GM23338 (cell line): ENCODE data around the gene PPP2R3B. TPM values are rescaled to one million over a fixed set of nuclear protein-coding genes. Genes with fewer than 3 reads are reported as not detected.
A peak's percentile ranks its signal among the peaks of the same experiment; 100 is the strongest.

Experiments
- ATAC-seq: fragments of 200-7000 bp; cut with Tn5 transposase; 3 replicates; pipeline ENCODE4 v1.9.1; 2020
- DNase-seq: peaks from one replicate; pipeline ENCODE4 v3.0.0-alpha.2; 2015; ENCODE audit warnings: low spot score
- H2AFZ ChIP-seq: fragments of 200-600 bp; sonication (generic); 2 replicates; pipeline ENCODE4 v1.8.0; 2016; ENCODE audit warnings: antibody characterized with exemption, mild to moderate bottlenecking, moderate library complexity
- H3F3A ChIP-seq: fragments of 200-600 bp; sonication (generic); replicated peaks from 2 replicates; pipeline ENCODE4 v1.8.0; 2017; ENCODE audit warnings: antibody characterized with exemption, mixed run types, low read depth
- H3K27ac ChIP-seq: fragments of 200-600 bp; sonication (generic); 2 replicates; pipeline ENCODE4 v1.6.1; 2016; ENCODE audit warnings: low read depth
- H3K27me3 ChIP-seq: fragments of 200-600 bp; sonication (generic); 2 replicates; pipeline ENCODE4 v1.8.0; 2016; ENCODE audit warnings: mild to moderate bottlenecking, mixed run types, moderate library complexity; ENCODE audit not compliant: insufficient read depth
- H3K36me3 ChIP-seq: fragments of 200-600 bp; sonication (generic); 2 replicates; pipeline ENCODE4 v1.8.0; 2016; ENCODE audit warnings: mild to moderate bottlenecking; ENCODE audit not compliant: insufficient read depth
- H3K4me1 ChIP-seq: fragments of 200-600 bp; sonication (generic); 2 replicates; pipeline ENCODE4 v1.8.0; 2016; ENCODE audit warnings: mild to moderate bottlenecking, moderate library complexity; ENCODE audit not compliant: insufficient read depth
- H3K4me2 ChIP-seq: fragments of 200-600 bp; sonication (generic); 2 replicates; pipeline ENCODE4 v1.7.1; 2017; ENCODE audit warnings: mixed run types
- H3K4me3 ChIP-seq: fragments of 200-600 bp; sonication (generic); 2 replicates; pipeline ENCODE4 v1.6.1; 2016; ENCODE audit warnings: mixed run types
- H3K79me2 ChIP-seq: fragments of 200-600 bp; sonication (generic); replicated peaks from 2 replicates; pipeline ENCODE4 v1.8.0; 2017; ENCODE audit warnings: mild to moderate bottlenecking; ENCODE audit not compliant: insufficient read depth
- H3K9me2 ChIP-seq: fragments of 200-600 bp; sonication (generic); 2 replicates; pipeline ENCODE4 v1.8.0; 2017; ENCODE audit not compliant: insufficient read depth
- H4K20me1 ChIP-seq: fragments of 200-600 bp; sonication (generic); replicated peaks from 2 replicates; pipeline ENCODE4 v1.8.0; 2017; ENCODE audit warnings: mild to moderate bottlenecking; ENCODE audit not compliant: insufficient read depth
- H3K27ac Mint-ChIP-seq: 2 replicates; pipeline ENCODE4 v1.8.0; 2020; ENCODE audit warnings: inconsistent platforms, mild to moderate bottlenecking, moderate library complexity, mixed read lengths
- H3K27me3 Mint-ChIP-seq: 3 replicates; pipeline ENCODE4 v1.8.0; 2022; ENCODE audit warnings: low read depth, mild to moderate bottlenecking, moderate library complexity, mixed read lengths, inconsistent platforms; ENCODE audit not compliant: insufficient read depth, poor library complexity
- H3K36me3 Mint-ChIP-seq: 3 replicates; pipeline ENCODE4 v1.8.0; 2021; ENCODE audit warnings: low read depth, mild to moderate bottlenecking, inconsistent platforms, moderate library complexity, mixed read lengths
- H3K4me1 Mint-ChIP-seq: 3 replicates; pipeline ENCODE4 v1.8.0; 2020; ENCODE audit warnings: mild to moderate bottlenecking, inconsistent platforms, mixed read lengths
- H3K4me3 Mint-ChIP-seq: 3 replicates; pipeline ENCODE4 v1.8.0; 2021; ENCODE audit warnings: moderate library complexity, mild to moderate bottlenecking, inconsistent platforms, mixed read lengths
- H3K9me3 Mint-ChIP-seq: 3 replicates; pipeline ENCODE4 v1.8.0; 2020; ENCODE audit warnings: moderate library complexity, mild to moderate bottlenecking, inconsistent platforms, mixed read lengths
- CREB1 ChIP-seq: fragments of 250-450 bp; sonication (Bioruptor Pico); IDR thresholded peaks from 2 replicates; pipeline ENCODE4 v1.5.0; 2020; ENCODE audit warnings: low read depth, mild to moderate bottlenecking, moderate library complexity
- CTCF ChIP-seq, 2 experiments: fragments of 200-600 bp in 1 of 2; sonication (generic) in 1 of 2; conservative IDR thresholded peaks; 2 replicates each; pipeline versions ENCODE4 v1.5.1 to v1.6.1; 2016 to 2017; ENCODE audit warnings: antibody characterized with exemption in 2 of 2, low read depth in 2 of 2, mild to moderate bottlenecking in 2 of 2, moderate library complexity in 1 of 2
- ETS1 ChIP-seq: IDR thresholded peaks from 2 replicates; pipeline ENCODE4 v1.6.1; 2016; ENCODE audit warnings: antibody characterized with exemption
- EZH2 ChIP-seq: fragments of 200-600 bp; sonication (generic); IDR thresholded peaks from one replicate; pipeline ENCODE4 v1.8.0; 2017; ENCODE audit warnings: antibody characterized with exemption, mild to moderate bottlenecking, low read depth; ENCODE audit not compliant: unreplicated experiment
- EZH2phosphoT487 ChIP-seq: fragments of 200-600 bp; sonication (generic); IDR thresholded peaks from one replicate; pipeline ENCODE4 v1.8.1; 2018; ENCODE audit warnings: antibody characterized with exemption; ENCODE audit not compliant: unreplicated experiment
- JUNB ChIP-seq: IDR thresholded peaks from one replicate; pipeline ENCODE4 v1.6.1; 2016; ENCODE audit warnings: antibody characterized with exemption; ENCODE audit not compliant: unreplicated experiment
- NANOG ChIP-seq: IDR thresholded peaks from 2 replicates; pipeline ENCODE4 v1.6.1; 2016; ENCODE audit warnings: antibody characterized with exemption, borderline replicate concordance
- POLR2AphosphoS5 ChIP-seq: IDR thresholded peaks from 2 replicates; pipeline ENCODE4 v1.6.1; 2016; ENCODE audit warnings: antibody characterized with exemption, low read depth
- STAT1 ChIP-seq: IDR thresholded peaks from one replicate; pipeline ENCODE4 v1.6.1; 2016; ENCODE audit warnings: antibody characterized with exemption; ENCODE audit not compliant: unreplicated experiment
- ZNF114 ChIP-seq: fragments of 250-450 bp; sonication (Bioruptor Pico); IDR thresholded peaks from 2 replicates; pipeline ENCODE4 v1.5.0; 2020; ENCODE audit warnings: mild to moderate bottlenecking, moderate library complexity
- ZNF331 ChIP-seq: fragments of 250-450 bp; sonication (Bioruptor Pico); IDR thresholded peaks from 2 replicates; pipeline ENCODE4 v1.5.0; 2020; ENCODE audit warnings: low read depth, mild to moderate bottlenecking, moderate library complexity
- polyA plus RNA-seq: library from polyadenylated mRNA; unstranded; fragments of >200 nt; fragmentation: Nextera tagmentation; extraction: Ambion mirVana; gene quantifications from 2 replicates; pipeline ENCODE4 v1.2.1, GENCODE V29; 2016
- total RNA-seq: library from RNA; depleted of rRNA; stranded (reverse); fragments of >200 nt; shearing (Covaris generic); gene quantifications from 2 replicates; pipeline ENCODE4 v1.2.3, GENCODE V29; 2014
- TF ChIP-seq, protein P1 (sequence below): fragments of 250-450 bp; sonication (Bioruptor Pico); IDR thresholded peaks from 2 replicates; pipeline ENCODE4 v1.5.0; 2020; ENCODE audit warnings: mild to moderate bottlenecking, moderate library complexity
- TF ChIP-seq, protein P2 (sequence below): IDR thresholded peaks from one replicate; pipeline ENCODE4 v1.6.1; 2018; ENCODE audit warnings: antibody characterized with exemption; ENCODE audit not compliant: unreplicated experiment

PPP2R3B gene
- total and polyA plus RNA-seq, 2 experiments from 2014 or later, result 50.1 to 104 TPM

DNA sequence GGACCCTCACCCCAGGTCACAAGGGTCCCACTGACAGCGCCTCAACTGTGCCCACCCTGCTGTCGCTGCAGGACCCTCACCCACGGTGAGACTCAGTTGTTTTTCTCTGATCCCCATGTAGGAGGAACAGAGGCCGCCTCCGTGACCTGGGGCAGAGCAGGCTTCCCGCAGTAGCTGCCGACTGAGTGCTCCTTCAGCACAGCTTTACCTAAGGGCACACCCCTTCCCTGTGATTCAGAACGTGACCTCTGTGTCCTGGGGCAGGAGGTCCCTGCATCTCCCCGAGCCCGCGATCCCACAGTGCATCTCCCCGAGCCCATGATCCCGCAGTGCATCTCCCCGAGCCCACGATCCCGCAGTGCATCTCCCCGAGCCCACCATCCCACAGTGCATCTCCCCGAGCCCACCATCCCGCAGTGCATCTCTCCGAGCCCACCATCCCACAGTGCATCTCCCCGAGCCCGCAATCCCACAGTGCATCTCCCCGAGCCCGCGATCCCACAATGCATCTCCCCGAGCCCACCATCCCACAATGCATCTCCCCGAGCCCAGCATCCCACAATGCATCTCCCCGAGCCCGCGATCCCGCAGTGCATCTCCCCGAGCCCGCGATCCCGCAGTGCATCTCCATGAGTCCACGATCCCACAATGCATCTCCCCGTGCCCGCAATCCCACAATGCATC, 23.6 kb downstream of the PPP2R3B start (continued):
- TF ChIP-seq, protein P1, sequence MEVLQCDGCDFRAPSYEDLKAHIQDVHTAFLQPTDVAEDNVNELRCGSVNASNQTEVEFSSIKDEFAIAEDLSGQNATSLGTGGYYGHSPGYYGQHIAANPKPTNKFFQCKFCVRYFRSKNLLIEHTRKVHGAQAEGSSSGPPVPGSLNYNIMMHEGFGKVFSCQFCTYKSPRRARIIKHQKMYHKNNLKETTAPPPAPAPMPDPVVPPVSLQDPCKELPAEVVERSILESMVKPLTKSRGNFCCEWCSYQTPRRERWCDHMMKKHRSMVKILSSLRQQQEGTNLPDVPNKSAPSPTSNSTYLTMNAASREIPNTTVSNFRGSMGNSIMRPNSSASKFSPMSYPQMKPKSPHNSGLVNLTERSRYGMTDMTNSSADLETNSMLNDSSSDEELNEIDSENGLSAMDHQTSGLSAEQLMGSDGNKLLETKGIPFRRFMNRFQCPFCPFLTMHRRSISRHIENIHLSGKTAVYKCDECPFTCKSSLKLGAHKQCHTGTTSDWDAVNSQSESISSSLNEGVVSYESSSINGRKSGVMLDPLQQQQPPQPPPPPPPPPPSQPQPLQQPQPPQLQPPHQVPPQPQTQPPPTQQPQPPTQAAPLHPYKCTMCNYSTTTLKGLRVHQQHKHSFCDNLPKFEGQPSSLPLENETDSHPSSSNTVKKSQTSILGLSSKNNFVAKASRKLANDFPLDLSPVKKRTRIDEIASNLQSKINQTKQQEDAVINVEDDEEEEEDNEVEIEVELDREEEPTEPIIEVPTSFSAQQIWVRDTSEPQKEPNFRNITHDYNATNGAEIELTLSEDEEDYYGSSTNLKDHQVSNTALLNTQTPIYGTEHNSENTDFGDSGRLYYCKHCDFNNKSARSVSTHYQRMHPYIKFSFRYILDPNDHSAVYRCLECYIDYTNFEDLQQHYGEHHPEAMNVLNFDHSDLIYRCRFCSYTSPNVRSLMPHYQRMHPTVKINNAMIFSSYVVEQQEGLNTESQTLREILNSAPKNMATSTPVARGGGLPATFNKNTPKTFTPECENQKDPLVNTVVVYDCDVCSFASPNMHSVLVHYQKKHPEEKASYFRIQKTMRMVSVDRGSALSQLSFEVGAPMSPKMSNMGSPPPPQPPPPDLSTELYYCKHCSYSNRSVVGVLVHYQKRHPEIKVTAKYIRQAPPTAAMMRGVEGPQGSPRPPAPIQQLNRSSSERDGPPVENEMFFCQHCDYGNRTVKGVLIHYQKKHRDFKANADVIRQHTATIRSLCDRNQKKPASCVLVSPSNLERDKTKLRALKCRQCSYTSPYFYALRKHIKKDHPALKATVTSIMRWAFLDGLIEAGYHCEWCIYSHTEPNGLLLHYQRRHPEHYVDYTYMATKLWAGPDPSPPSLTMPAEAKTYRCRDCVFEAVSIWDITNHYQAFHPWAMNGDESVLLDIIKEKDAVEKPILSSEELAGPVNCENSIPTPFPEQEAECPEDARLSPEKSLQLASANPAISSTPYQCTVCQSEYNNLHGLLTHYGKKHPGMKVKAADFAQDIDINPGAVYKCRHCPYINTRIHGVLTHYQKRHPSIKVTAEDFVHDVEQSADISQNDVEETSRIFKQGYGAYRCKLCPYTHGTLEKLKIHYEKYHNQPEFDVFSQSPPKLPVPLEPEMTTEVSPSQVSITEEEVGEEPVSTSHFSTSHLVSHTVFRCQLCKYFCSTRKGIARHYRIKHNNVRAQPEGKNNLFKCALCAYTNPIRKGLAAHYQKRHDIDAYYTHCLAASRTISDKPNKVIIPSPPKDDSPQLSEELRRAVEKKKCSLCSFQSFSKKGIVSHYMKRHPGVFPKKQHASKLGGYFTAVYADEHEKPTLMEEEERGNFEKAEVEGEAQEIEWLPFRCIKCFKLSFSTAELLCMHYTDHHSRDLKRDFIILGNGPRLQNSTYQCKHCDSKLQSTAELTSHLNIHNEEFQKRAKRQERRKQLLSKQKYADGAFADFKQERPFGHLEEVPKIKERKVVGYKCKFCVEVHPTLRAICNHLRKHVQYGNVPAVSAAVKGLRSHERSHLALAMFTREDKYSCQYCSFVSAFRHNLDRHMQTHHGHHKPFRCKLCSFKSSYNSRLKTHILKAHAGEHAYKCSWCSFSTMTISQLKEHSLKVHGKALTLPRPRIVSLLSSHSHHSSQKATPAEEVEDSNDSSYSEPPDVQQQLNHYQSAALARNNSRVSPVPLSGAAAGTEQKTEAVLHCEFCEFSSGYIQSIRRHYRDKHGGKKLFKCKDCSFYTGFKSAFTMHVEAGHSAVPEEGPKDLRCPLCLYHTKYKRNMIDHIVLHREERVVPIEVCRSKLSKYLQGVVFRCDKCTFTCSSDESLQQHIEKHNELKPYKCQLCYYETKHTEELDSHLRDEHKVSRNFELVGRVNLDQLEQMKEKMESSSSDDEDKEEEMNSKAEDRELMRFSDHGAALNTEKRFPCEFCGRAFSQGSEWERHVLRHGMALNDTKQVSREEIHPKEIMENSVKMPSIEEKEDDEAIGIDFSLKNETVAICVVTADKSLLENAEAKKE, result no peak
- no peak for TF ChIP-seq CREB1 (CRISPR knock-in tag)

DNA sequence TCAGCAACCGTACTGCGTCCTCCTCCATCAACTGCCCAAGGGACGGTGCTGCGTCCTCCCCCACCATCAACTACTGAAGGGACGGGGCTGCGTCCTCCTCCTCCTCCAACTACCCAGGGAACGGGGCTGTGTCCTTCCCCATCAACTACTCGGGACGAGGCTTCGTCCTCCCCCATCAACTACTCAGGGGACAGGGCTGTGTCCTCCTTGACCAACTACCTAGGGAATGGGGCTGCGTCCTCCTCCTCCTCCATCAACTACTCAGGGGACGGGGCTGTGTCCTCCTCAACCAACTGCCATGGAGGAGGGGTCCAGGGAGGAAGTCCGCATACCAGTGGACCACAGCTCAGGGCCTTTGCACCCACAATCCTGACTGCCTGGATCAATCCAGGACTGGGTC, 24.4 kb downstream of the PPP2R3B start:
- TF ChIP-seq ETS1 (no peak), CTCF (conservative IDR thresholded peaks at IDR 0.05; ENCODE audit: low read depth in 2 of 2) (no peak), EZH2phosphoT487 (no peak), NANOG (no peak), JUNB (no peak), STAT1 (no peak), EZH2 (no peak), POLR2AphosphoS5 (no peak), ZNF114 (CRISPR knock-in tag) (no peak), ZNF331 (no peak)
- TF ChIP-seq, protein P2, sequence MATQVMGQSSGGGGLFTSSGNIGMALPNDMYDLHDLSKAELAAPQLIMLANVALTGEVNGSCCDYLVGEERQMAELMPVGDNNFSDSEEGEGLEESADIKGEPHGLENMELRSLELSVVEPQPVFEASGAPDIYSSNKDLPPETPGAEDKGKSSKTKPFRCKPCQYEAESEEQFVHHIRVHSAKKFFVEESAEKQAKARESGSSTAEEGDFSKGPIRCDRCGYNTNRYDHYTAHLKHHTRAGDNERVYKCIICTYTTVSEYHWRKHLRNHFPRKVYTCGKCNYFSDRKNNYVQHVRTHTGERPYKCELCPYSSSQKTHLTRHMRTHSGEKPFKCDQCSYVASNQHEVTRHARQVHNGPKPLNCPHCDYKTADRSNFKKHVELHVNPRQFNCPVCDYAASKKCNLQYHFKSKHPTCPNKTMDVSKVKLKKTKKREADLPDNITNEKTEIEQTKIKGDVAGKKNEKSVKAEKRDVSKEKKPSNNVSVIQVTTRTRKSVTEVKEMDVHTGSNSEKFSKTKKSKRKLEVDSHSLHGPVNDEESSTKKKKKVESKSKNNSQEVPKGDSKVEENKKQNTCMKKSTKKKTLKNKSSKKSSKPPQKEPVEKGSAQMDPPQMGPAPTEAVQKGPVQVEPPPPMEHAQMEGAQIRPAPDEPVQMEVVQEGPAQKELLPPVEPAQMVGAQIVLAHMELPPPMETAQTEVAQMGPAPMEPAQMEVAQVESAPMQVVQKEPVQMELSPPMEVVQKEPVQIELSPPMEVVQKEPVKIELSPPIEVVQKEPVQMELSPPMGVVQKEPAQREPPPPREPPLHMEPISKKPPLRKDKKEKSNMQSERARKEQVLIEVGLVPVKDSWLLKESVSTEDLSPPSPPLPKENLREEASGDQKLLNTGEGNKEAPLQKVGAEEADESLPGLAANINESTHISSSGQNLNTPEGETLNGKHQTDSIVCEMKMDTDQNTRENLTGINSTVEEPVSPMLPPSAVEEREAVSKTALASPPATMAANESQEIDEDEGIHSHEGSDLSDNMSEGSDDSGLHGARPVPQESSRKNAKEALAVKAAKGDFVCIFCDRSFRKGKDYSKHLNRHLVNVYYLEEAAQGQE, result no peak
- no peaks in the 10 kb centered on the region for H3F3A ChIP-seq
- Mint-ChIP-seq H3K4me1 (no peaks in the 10 kb centered on the region; the same call in 2 of the 3 replicates), H3K27ac (peak overlapping the region; percentile 42), H3K27me3 (peaks cover 12% of the 10 kb centered on the region), H3K4me3 (no peak overlapping the region), H3K9me3 (peaks cover 8% of the 10 kb centered on the region), H3K36me3 (peaks cover 55% of the 10 kb centered on the region)
- H3K4me1 ChIP-seq, result no peaks in the 10 kb centered on the region
- H2AFZ ChIP-seq, result no peak overlapping the region
- H3K4me3 ChIP-seq, result no peak overlapping the region
- H3K36me3 ChIP-seq, result no peaks in the 10 kb centered on the region; the same call in 1 of the 2 replicates
- no peaks in the 10 kb centered on the region for H3K9me2 ChIP-seq
- no peak for DNase-seq
- H3K27me3 ChIP-seq, result no peaks in the 10 kb centered on the region
- H3K79me2 ChIP-seq, result peaks cover 33% of the 10 kb centered on the region
- ATAC-seq, result no peak
- peaks cover 21% of the 10 kb centered on the region for H4K20me1 ChIP-seq
- no peak overlapping the region for H3K4me2 ChIP-seq
- H3K27ac ChIP-seq, result no peak overlapping the region
